OCI-LY3 (cell line): ENCODE measurements around the gene TECPR2.

Experiments used
- EZH2phosphoT487 ChIP-seq: fragments of 200-600 bp; shearing (Covaris generic); IDR thresholded peaks from 2 replicates; pipeline ENCODE4 v1.6.1; 2018; ENCODE audit warnings: antibody characterized with exemption, mixed run types, low read depth
- TF ChIP-seq, protein P1 (sequence below): fragments of 200-600, 300-600 bp; sonication (generic); IDR thresholded peaks from 2 replicates; pipeline ENCODE4 v1.5.1; 2014; ENCODE audit warnings: antibody characterized with exemption, low read length, low read depth

GRCh38 chr14:102345232-102345631, 17.5 kb upstream of the TECPR2 start:
- TF ChIP-seq, protein P1, sequence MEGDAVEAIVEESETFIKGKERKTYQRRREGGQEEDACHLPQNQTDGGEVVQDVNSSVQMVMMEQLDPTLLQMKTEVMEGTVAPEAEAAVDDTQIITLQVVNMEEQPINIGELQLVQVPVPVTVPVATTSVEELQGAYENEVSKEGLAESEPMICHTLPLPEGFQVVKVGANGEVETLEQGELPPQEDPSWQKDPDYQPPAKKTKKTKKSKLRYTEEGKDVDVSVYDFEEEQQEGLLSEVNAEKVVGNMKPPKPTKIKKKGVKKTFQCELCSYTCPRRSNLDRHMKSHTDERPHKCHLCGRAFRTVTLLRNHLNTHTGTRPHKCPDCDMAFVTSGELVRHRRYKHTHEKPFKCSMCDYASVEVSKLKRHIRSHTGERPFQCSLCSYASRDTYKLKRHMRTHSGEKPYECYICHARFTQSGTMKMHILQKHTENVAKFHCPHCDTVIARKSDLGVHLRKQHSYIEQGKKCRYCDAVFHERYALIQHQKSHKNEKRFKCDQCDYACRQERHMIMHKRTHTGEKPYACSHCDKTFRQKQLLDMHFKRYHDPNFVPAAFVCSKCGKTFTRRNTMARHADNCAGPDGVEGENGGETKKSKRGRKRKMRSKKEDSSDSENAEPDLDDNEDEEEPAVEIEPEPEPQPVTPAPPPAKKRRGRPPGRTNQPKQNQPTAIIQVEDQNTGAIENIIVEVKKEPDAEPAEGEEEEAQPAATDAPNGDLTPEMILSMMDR = no peak
- no peak for TF ChIP-seq EZH2phosphoT487
